Putamen (tissue), 1 donor: ENCODE results near the gene SLC9A5.

Experiments
- DNase-seq: peaks from one replicate; pipeline ENCODE4 v3.0.0-alpha.2; 2016; ENCODE audit warnings: low spot score

Gene SLC9A5

DNA sequence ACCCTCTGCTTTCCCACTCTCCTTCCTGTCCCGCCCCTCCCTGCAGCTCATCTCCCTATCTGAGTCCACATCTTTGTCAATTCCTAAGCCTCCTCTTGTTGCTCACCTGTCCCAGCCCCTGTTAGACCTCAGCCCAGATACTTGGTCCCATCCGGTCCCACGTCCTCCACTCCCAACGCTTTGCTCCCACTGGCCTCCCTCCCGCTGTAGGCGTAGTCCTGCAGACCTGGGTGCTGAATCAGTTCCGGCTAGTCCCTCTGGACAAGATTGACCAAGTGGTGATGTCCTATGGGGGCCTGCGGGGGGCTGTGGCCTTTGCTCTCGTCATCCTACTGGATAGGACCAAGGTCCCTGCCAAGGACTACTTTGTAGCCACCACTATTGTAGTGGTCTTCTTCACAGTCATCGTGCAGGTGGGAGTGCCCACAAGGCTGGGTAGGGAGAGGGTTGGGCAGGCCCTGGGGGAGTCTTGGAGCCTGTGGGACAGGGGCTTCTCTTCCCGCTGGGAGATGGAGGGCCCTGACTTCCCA, 8.0 kb downstream of the SLC9A5 start:
- no peak for DNase-seq

GRCh38 chr16:67257486-67258160, 8.8 kb downstream of the SLC9A5 start:
- DNase-seq: no peak

- DNase-seq: no peak
Observed at GRCh38 chr16:67258161-67258835, 9.5 kb downstream of the SLC9A5 start.

DNA sequence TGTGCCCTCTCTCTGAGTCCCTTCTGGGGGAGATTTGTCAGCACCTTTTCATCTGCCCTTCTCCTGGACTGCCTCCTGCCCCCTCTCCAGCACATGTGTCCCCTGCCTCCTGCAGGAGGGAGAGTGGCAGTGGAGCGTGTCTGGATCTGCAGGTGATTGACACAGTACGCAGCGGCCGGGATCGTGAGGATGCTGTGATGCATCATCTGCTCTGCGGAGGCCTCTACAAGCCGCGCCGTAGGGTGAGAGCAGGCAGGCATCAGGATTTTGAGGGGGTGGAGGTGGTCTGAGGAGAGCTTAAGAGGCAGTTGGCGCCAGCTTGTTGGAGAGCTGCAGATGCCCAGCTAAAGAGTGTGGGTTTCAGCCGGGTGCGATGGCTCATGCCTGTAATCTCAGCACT, 10.9 kb downstream of the SLC9A5 start:
- no peak for DNase-seq

GRCh38 chr16:67260426-67261063, 11.8 kb downstream of the SLC9A5 start:
- no peak for DNase-seq

- DNase-seq: no peak
Observed at GRCh38 chr16:67263201-67263600, 14.4 kb downstream of the SLC9A5 start.

GRCh38 chr16:67264277-67264676, 15.5 kb downstream of the SLC9A5 start:
- DNase-seq: no peak

GRCh38 chr16:67264866-67265265, 16.1 kb downstream of the SLC9A5 start:
- no peak for DNase-seq

- DNase-seq: no peak
Observed at GRCh38 chr16:67265834-67266233, 17.1 kb downstream of the SLC9A5 start.

- no peak for DNase-seq
Observed at GRCh38 chr16:67268136-67268579, 19.4 kb downstream of the SLC9A5 start.

- DNase-seq: no peak
Observed at GRCh38 chr16:67269766-67270165, 21.0 kb downstream of the SLC9A5 start.

DNA sequence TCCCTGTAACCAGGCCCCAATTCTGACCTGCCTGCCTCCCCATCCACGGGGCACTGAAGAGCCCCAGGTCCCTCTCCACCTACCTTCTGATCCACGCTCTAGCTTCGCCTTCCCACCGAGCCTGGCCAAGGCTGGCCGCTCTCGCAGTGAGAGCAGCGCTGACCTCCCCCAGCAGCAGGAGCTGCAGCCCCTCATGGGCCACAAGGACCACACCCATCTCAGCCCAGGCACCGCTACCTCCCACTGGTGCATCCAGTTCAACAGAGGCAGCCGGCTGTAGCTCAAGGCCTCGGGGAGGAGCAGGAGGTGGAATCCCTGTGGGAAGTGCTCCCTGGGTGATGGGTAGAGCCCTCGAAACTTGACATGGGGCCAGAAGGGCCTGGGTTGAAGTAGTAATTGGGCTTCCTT, 22.2 kb downstream of the SLC9A5 start:
- DNase-seq: no peak

DNA sequence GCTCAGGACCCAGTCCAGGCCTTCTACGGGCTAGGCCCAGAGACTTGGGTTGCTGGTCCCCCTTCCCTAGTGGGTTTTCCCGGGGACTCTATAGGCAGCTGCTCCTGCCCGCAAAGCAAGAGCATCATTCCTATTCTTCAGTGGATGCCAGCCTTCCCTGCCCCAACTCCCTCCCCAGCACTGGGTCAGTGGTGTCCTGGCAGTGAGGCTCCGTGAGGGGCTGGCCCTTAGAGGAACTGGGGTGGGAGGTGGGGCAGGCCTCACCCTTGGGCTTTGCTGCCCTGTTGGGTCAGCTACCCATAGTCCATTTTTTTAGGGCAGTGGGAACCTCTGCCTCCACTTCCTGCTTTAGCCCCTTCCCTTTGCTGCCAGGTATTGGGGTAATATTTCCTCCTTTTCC, 22.7 kb downstream of the SLC9A5 start:
- DNase-seq: no peak

GRCh38 chr16:67275321-67275720, 26.5 kb downstream of the SLC9A5 start:
- DNase-seq: no peak

DNA sequence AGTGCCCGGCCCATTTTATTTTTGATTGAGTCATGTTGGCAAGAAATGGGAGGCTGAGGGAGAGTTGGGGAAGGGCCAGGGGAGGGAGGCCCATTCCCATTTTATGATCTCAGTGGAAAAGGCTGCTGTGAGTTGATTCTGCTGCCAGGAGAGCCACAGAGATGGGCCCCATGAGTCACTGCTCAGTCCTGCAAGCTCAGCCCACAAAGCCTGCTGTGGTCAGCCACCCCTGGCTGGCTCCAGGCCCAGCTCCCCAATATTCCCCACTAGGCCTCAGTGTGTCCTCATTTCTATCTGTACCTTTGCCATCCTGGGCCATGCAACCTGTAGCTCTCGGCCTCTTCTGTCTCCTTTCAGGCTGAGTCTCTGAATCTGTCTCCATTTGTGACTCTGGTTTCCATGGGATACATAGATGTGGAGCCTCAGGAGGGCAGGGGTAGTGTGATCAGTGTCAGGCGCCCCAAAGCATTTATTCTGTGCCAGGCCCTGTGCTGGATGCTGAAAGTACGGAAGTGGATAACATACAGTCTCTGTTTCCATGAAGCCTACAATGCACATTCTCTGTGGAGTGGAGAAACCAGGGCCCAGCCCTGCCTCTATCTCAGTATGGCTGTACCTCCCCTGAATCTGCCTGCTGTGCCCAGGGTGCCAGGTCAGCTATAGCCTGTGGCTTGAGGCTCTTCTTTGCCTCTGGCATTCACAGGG, 28.7 kb downstream of the SLC9A5 start:
- DNase-seq: no peak

- DNase-seq: no peak
Observed at GRCh38 chr16:67277999-67278772, 29.4 kb downstream of the SLC9A5 start.

DNA sequence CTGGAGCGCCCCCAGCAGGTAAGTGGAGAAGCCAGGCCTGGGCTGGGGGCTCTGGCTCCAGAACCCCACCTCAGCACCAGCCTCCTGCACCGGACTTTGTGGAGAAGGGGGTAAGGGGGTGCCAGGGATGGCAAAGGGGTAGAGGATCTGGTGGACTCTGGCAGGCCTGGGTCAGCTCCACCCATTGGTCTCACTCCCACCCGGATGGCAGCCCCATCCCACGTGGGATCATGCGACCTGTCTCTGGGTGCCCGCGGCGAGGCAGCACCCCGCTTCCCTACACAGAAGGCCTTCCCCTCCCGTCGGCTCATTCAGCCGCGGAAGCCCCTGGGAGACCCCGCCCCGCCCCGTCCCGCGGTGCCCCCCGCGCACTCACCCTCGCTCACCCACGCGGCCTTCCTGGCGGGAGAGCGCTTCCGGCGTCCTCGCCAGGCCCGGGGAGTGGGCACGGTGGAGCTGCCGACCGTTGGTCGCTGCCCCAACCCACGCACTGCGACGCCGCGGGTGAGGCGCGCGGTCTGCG, 30.1 kb downstream of the SLC9A5 start:
- no peak for DNase-seq

DNA sequence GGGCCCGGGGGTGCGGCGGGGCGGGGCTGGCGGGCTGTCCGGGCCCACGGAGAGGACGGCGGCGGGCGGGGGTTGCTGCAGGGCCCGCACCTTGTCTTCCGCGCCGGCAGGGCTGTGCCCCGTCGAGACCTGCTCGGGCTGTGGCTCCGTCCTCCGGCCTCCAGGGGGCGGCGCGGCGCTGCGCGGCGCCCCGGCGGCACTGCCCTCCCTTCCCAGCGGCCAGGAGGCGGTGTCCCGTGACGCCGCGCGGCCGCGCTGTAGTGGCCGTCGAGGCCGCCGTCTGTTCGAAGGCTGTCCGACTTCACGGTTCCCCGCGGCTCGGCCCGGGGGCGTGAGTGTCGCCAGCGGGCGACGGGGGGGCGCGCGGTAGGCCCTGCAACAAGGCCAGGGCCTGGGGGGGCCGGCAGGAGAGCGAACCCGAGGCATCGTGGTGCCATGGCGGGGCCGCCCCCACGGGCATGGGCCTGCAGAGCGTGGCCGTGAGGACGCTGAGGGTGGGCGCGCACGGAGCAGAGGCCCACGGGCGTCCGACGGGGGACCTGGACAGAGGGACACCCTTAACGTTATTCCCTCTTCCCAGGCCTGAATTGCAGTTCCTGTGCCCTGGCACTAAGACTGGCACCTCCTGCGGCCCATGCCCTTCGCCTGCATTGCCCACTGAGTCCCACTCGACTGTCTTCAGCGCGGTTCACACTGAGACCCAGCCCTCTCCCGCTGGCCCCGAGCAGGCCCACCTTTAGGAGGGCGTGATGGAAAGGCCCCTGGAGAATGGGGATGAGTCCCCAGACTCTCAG, 30.7 kb downstream of the SLC9A5 start, which contains the start of gene PLEKHG4:
TSS of gene PLEKHG4 (plus strand) at position 237 of the 794 bp plus-strand sequence. CDS start at position 750, 513 bp downstream.
- DNase-seq: peak; percentile 21

GRCh38 chr16:67280090-67281015, 31.6 kb downstream of the SLC9A5 start:
- DNase-seq: no peak
